NCI-H524 (cell line): Measurements from ENCODE around the gene SIRT5.

ENCODE experiments used
- DNase-seq, 2 experiments: peaks; one replicate each; lab custom pipeline; 2025; lab: John Stamatoyannopoulos, UW

Gene SIRT5

GRCh38 chr6:13553646-13554045 is 20.8 kb upstream of the SIRT5 start:
- DNase-seq = no peak

GRCh38 chr6:13554929-13555333 is 19.5 kb upstream of the SIRT5 start:
- DNase-seq = no peak

GRCh38 chr6:13557841-13558240 is 16.6 kb upstream of the SIRT5 start:
- DNase-seq = no peak

DNA sequence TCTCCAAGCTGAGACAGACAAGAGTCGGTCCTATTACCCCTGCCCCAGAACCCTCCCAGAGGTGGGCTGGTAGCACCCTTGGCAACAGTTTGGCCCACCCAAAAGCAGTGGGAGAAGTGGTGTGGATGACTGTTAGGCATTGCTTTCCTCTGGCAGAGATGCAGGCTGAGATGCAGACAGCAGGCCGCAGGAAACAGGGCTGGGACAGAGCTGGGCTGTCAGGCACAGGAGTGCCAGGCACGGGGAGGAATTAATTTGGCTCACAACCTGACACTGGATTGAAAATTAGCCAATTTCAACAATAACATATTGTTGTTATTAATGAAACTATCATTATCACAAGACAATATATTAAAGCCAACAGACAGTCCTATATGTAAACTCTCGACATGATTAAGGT is 15.7 kb upstream of the SIRT5 start:
- DNase-seq = no peak

DNA sequence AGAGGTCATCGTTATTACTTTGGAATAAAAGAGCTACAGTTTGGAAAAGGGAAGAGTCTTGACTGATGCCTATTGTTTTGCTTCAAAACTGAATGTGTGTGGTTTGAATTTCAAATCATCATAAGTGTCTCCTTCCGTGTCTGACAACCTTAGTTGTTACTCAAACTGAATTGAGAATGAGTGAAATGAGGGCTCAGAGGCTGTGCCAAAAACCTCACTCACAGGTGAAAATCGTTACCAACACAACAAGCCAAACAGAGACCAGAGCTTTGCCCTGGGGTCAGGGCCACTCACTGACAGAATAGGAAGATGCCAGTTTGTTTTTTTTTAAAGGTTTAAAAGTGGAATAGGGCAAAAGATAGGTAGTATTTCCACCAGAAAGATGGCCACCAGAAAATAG is 15.2 kb upstream of the SIRT5 start:
- no peak for DNase-seq

DNA sequence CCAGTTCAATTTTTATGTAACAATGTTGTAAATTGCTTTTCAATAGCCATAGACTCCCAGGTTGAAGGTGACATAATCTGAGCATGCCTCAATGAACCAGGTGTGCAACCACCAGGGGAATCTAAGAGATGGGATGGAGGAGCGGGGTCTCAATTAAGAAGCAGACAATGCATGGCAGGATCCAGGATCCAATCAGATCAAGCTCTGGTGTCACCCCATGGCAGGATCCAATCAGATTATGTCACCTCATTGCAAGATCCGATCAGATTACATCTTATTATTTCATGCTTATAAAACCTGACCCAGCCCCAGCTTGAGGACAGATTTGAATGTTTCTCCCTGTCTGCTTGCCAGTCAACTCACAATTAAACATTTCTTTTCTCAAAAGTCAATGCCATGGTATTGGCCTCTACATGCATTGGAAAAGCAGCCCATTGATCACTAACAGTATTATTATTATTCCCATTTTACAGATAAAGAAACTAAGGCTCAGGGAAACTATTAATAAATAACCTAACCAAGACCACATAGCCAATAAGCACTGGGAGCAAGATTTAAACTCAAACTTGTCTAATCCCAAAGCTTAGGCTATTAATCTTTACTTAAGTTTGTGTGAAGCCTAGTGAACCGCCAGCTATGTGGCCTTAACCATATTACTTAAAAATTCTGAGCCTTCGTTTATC is 14.3 kb upstream of the SIRT5 start:
- peak in 1 of 2 experiments; percentile 40 for DNase-seq

GRCh38 chr6:13560651-13561044 is 13.8 kb upstream of the SIRT5 start:
- DNase-seq = peak in 1 of 2 experiments; percentile 5

- DNase-seq = no peak
These were observed 12.7 kb upstream of the SIRT5 start for GRCh38 chr6:13561624-13562267.

- DNase-seq = no peak
These were observed 11.4 kb upstream of the SIRT5 start for GRCh38 chr6:13563009-13563408.

DNA sequence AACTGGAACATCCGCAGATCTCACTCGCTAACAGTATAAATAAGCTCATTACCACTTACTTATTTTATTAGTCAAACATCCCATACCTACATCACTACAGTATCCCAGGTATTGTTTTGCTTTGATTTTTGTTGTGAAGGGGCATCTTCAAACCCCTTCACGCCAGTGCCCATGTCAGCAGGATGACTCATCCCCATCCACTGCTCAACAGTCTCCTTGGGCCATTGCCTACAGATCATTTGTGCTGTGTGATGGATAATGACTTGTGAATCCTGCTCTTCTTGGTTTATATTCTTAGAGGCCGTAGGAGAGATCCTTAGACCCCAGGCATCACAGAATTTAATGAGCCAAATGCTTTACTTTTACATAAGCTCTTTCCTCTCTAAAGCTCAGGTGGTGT is 8.5 kb upstream of the SIRT5 start:
- no peak for DNase-seq

DNA sequence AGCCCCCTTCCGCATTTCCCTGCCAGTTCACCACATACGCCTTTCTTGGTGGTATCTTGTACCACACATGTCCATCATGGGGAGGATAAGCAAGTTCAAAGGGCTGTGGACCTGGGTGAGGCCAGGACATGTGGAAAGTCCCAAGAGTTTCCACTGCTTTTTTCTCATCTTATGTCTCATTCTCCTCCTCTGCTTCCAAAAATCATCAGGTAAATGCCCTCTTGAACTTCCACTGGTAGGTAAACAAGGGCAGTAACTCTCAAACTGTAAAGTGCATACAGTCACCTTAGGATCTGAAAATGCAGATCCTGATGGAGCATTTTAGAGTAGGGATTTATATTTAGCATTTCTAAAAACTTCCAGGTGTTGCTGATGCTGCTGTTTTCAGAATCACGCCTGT is 7.9 kb upstream of the SIRT5 start:
- no peak for DNase-seq

DNA sequence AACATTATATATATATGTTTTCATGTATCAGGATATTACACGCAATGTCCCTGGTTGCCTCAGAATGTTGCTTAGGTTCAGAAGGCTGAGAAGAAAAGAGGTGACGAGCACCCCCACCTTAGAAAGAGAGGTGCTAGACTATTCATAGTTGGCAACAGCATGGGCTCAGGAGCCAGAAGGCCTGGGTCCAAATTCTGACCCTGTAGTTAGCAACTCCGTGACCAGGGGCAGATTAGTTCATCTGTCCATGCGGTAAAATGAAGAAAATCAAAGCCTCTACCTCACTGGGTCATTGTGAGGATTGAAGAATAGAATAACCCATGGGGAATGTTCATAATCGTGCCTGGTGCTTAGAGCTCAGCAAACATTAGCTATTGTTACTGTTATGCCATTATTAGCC is 5.4 kb upstream of the SIRT5 start:
- no peak for DNase-seq

DNA sequence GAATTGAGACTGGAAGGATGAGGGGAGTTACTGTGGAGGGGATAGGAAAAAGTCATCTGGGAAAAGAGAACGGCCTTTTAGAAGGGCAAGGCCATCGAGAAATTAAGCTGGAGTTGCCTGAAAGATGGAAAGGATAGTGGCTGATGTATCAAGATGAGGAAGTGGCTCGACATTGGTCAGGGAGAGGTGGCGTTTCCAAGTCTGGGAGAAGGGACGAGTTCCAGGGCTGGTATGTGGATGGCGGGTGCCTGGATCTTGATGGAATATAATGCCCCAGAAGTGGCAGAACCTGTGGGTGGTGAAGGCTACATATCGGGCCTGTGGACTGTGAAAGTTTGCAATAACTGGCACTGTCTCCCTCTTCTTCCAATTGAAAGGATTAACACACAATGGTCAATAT is 2.2 kb upstream of the SIRT5 start:
- no peak for DNase-seq

DNA sequence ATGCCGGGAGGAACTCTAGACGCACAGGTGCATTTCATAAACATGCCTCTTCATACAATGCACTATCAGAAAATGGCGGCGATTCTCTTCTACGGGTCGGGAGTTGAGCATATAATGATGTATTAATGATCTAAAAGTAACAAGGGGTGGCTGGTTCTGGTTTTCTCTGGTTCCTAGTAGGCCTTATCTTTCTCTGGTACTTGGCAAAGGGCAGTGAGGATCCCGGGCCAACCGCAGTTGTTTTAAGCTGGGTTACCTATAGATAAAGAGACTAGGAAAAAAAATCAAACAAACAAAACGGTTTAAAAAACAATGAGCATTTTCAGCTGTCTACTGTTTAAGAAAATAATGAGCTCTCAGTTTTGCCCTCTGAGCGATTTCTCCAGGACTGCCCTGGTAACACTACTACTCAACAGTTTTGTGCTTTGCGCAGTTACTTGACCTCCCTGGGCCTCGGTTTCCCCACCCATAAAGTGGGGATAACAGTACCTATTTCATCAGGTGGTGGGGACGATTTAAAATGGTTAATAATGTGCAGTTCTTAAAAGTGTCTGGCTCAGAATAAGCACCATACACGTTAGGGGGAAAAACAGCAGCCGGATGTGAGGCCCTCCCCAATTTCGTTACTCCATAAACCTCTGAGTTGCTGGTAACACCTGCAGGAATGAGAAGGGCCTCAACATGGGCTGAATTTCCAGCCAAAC is 1.3 kb upstream of the SIRT5 start:
- no peak for DNase-seq

GRCh38 chr6:13573669-13574110 is 711 bp upstream of the SIRT5 start:
- peak in 1 of 2 experiments; percentile 37 for DNase-seq

DNA sequence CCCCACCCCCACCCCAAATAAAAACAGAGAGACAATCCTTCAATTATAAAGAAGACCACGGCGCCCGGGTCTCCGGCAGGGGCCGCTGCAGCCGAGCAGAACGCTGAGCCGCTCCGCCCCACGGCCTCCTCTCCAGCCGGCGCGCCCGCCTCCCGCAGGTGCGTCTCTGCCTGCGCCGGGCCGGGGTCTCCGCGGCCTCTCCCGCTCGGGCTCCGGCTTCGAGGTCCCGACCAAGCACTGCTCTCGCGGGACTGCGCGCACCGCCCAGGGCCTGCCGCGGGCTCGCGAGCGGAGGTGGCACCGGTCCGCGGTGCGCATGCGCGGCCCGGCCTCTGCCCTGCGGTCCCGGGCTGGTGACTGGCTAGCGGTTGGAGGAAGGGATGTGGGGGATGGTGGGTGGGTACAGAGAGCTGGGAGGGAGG is 241 bp upstream of the SIRT5 start:
- peak; percentile 95 to 96 for DNase-seq

- no peak for DNase-seq
These were observed 975 bp downstream of the SIRT5 start for GRCh38 chr6:13575377-13575775.

DNA sequence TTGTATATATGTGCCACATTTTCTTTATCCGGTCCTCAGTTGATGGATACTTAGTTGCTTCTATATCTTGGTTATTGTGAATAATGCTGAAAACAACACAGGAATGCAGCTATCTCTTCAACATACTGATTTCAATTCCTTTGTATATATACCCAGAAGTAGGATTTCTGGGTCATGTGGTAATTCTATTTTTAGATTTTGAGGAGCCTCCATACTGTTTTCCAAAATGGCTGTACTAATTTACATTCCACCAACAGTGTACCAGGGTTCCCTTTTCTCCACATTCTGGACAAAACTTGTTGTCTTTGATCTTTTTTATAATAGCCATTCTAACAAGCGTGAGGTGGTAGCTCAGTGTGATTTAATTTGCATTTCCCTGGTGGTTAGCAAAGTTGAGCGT is 1.6 kb downstream of the SIRT5 start:
- no peak for DNase-seq

DNA sequence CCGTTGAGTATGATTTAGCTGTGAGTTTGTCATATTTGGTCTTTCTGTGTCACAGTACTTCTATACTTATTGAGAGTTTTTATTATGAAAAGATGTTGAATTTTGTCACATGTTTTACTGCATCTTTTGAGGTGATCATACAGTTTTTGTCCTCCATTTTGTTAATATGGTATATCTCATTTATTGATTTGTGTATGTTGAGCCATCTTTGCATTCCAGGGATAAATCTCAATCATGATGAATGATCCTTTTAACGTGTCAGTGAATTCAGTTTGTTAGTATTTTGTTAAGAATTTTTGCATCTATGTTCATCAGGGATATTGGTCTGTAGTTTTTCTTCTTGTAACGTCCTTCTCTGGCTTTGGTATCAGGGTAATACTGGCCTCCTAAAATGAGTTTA is 3.5 kb downstream of the SIRT5 start:
- no peak for DNase-seq

- no peak for DNase-seq
These were observed 5.5 kb downstream of the SIRT5 start for GRCh38 chr6:13579911-13580310.

DNA sequence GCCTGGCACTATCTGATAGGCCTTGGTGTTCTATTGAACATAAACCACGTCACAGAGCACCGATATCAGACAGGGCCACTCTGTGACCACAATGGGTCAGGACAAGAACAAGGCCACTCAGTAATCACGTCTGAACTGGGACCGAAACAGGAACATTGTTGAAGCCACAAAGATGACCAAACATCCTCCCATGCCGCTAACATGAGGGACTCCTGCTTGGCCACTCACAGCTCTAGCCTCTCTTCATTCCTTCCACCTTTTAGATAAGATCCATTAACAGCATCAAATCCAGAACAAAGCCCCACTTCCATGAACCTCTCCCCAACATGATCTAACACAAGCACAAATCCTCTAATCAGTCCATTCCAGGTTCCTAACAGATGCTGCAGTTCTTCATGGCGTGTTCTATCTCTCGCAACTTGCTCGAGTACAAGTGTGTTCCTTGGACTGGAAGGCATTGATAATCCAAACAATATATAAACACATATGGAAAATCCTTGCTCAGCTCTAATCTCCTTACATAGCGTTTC is 7.4 kb downstream of the SIRT5 start:
- DNase-seq = no peak

GRCh38 chr6:13586603-13587542 is 12.5 kb downstream of the SIRT5 start:
- DNase-seq = no peak
